Measurements from ENCODE around the gene ATF1.

The ATF1 gene

DNA sequence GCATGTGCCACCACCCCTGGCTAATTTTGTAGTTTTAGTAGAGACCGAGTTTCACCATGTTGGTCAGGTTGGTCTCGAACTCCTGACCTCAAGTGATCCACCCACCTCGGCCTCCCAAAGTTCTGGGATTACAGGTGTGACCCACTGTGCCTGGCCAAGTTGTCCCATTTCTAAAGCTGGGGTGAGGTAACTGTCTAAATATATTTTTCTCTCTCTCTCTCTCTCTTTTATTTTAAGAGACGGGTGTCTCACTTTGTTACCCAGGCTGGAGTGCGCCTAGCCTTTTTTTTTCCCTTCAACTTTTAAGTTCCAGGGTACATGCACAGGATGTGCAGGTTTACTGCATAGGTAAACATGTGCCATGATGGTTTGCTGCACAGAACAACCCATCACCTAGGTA is 8.6 kb downstream of the ATF1 start:
- no peaks in the 10 kb centered on the region for H3K9me3 ChIP-seq (ENCODE audit: severe bottlenecking)
- H3K27ac ChIP-seq, result no peak overlapping the region
- TF ChIP-seq, protein P1, sequence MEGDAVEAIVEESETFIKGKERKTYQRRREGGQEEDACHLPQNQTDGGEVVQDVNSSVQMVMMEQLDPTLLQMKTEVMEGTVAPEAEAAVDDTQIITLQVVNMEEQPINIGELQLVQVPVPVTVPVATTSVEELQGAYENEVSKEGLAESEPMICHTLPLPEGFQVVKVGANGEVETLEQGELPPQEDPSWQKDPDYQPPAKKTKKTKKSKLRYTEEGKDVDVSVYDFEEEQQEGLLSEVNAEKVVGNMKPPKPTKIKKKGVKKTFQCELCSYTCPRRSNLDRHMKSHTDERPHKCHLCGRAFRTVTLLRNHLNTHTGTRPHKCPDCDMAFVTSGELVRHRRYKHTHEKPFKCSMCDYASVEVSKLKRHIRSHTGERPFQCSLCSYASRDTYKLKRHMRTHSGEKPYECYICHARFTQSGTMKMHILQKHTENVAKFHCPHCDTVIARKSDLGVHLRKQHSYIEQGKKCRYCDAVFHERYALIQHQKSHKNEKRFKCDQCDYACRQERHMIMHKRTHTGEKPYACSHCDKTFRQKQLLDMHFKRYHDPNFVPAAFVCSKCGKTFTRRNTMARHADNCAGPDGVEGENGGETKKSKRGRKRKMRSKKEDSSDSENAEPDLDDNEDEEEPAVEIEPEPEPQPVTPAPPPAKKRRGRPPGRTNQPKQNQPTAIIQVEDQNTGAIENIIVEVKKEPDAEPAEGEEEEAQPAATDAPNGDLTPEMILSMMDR (IDR thresholded peaks at IDR 0.05; ENCODE audit: low read depth, low read length), result no peak
- H3K36me3 ChIP-seq, result peaks cover 16% of the 10 kb centered on the region
- H3K27me3 ChIP-seq (ENCODE audit: insufficient read depth, low read depth, severe bottlenecking), result no peaks in the 10 kb centered on the region
- H3K4me3 ChIP-seq (ENCODE audit: low read depth, low read length), result no peak overlapping the region
- DNase-seq, result no peak

DNA sequence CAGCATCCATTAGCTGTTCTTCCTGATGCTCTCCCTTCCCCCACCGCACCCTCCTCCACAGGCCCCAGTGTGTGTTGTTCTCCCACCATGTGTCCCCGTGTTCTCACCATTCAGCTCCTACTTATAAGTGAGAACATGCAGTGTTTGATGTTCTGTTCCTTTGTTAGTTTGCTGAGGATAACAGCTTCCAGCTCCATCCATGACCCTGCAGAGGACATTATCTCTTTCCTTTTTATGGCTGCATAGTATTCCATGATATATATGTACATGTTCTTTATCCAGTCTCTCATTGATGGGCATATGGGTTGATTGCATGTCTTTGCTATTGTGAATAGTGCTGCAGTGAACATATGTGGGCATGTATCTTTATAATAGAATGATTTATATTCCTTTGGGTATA is 9.0 kb downstream of the ATF1 start:
- DNase-seq, result no peak
- Histone ChIP-seq H3K36me3 (peaks cover 16% of the 10 kb centered on the region), H3K27ac (no peak overlapping the region), H3K9me3 (ENCODE audit: severe bottlenecking) (no peaks in the 10 kb centered on the region), H3K27me3 (ENCODE audit: insufficient read depth, low read depth, severe bottlenecking) (no peaks in the 10 kb centered on the region), H3K4me3 (ENCODE audit: low read depth, low read length) (no peak overlapping the region)
- TF ChIP-seq, protein P1 (IDR thresholded peaks at IDR 0.05; ENCODE audit: low read depth, low read length), result no peak

DNA sequence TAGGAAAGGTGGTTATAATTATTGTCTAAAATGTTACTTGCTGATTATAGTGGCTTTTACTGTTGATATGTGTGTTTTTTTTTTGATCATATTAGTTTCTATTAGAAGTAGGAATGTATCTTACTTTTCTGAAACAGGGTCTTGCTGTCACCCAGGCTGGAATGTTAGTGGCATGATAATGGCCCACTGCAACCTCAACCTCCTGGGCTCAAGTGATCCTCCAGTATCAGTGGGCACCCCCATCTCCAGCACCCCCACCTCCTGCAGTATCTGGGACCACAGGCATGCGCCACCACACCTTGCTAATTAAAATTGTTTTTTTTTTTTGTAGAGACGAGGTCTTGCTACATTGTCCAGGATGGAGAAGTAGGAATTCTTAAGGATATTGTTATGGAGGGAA is 11.3 kb downstream of the ATF1 start:
- Histone ChIP-seq H3K4me3 (ENCODE audit: low read depth, low read length) (no peak overlapping the region), H3K27ac (no peak overlapping the region), H3K36me3 (peaks cover 16% of the 10 kb centered on the region), H3K27me3 (ENCODE audit: insufficient read depth, low read depth, severe bottlenecking) (no peaks in the 10 kb centered on the region), H3K9me3 (ENCODE audit: severe bottlenecking) (no peaks in the 10 kb centered on the region)
- no peak for DNase-seq
- TF ChIP-seq, protein P1 (IDR thresholded peaks at IDR 0.05; ENCODE audit: low read depth, low read length), result no peak

DNA sequence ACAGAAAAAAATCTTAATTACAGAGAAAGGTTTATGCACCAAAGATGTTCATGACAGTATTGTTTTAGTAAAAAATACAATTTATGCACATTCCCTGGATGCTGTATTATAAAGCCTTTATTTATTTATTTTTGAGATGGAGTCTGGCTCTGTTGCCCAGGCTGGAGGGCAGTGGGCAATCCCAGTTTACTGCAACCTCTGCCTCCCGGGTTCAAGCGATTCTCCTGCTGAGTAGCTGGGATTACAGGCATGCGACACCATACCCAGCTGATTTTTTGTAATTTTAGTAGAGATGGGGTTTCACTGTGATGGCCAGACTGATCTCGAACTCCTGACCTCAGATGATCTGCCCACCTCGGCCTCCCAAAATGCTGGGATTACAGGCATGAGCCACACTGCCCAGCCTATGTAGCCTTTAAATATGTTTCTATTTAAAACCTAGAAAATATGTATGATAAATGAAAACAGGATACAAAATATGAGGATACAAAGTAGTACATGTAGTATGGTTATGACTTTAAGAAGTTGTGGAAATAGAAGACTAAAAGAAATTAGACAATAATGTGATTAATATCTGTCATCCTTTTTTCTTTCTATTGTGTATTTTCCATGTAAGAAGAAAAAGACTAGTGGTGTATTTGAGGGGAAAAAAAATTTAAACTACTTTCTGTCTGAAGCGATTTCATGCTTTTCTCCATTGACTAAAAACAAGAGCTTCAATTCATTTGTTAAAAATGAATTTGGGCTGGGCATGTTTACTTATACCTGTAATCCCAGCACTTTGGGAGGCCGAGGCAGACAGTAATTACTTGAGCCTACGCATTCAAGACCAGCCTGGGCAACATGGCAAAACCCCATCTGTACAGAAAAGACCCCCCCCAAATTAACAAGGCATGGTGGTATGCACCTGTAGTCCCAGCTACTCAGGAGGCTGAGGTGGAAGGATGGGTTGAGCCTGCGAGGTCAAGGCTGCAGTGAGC is 13.1 kb downstream of the ATF1 start:
- no peaks in the 10 kb centered on the region for H3K27me3 ChIP-seq (ENCODE audit: insufficient read depth, low read depth, severe bottlenecking)
- TF ChIP-seq, protein P1 (IDR thresholded peaks at IDR 0.05; ENCODE audit: low read depth, low read length), result no peak
- no peaks in the 10 kb centered on the region for H3K9me3 ChIP-seq (ENCODE audit: severe bottlenecking)
- peaks cover 17% of the 10 kb centered on the region for H3K36me3 ChIP-seq
- no peak overlapping the region for H3K4me3 ChIP-seq (ENCODE audit: low read depth, low read length)
- H3K27ac ChIP-seq, result no peak overlapping the region
- no peak for DNase-seq

DNA sequence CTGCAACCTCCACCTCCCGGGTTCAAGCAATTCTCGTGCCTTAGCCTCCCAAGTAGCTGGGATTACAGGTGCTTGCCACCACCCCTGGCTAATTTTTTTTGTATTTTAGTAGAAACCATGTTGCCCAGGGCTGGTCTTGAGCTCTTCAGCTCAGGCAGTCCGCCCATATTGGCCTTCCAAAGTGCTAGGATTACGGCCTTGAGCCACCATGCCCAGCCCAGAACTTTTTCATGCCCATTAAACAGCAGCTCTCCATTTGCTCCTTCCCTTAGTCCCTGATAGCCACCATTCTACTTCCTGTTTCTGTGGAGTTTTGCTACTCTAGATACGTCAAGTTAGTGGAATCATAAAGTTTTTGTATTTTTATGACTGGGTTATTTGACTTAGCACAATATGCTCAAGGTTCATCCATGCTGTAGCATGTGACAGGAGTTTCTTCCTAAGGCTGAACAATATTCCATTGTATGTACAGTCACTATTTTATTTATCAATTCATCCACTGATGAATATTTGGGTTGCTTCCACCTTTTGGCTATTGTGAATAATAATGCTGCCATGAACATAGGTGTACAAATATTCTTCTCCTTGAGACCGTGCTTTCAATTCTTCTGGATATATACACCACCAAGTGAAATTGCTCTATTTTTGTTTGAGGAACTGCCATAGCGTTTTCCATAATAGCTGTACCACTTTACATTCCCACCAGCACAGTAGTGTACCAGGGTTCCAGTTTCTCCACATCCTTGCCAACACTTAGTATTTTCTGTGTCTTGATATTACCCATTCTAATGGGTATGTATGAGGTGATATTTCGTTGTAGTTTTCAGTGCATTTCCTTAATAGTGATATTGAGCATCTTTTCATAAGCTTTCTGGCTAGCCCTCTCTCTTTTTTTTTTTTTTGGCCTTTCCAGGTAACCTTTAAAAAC is 15.0 kb downstream of the ATF1 start:
- Histone ChIP-seq H3K9me3 (ENCODE audit: severe bottlenecking) (no peaks in the 10 kb centered on the region), H3K36me3 (peaks cover 14% of the 10 kb centered on the region), H3K27ac (no peak overlapping the region), H3K4me3 (ENCODE audit: low read depth, low read length) (no peak overlapping the region), H3K27me3 (ENCODE audit: insufficient read depth, low read depth, severe bottlenecking) (no peaks in the 10 kb centered on the region)
- TF ChIP-seq, protein P1 (IDR thresholded peaks at IDR 0.05; ENCODE audit: low read depth, low read length), result no peak
- DNase-seq, result no peak

Measured in WERI-Rb-1 (cell line).